Endodermal cell (in vitro differentiated cells): ENCODE measurements around the gene SERTAD2. TPM values are rescaled to one million over a fixed set of nuclear protein-coding genes. Genes with fewer than 3 reads are reported as not detected.
A peak's percentile ranks its signal among the peaks of the same experiment; 100 is the strongest.

Experiments
- DNase-seq: peaks from one replicate; pipeline ENCODE4 v3.0.0-alpha.2; 2017
- H3K27ac ChIP-seq: 2 replicates; pipeline ENCODE4 v1.5.1; 2013; ENCODE audit warnings: mild to moderate bottlenecking, low read depth, low read length, moderate library complexity
- H3K27me3 ChIP-seq: 2 replicates; pipeline ENCODE4 v1.6.1; 2013; ENCODE audit warnings: mild to moderate bottlenecking, low read length, moderate library complexity; ENCODE audit not compliant: insufficient read depth, control insufficient read depth, poor library complexity, severe bottlenecking
- H3K36me3 ChIP-seq: 2 replicates; pipeline ENCODE4 v1.7.0; 2013; ENCODE audit warnings: mild to moderate bottlenecking, low read length, moderate library complexity; ENCODE audit not compliant: control insufficient read depth, insufficient read depth
- H3K4me1 ChIP-seq: one replicate; pipeline ENCODE4 v1.7.0; 2013; ENCODE audit warnings: low read length; ENCODE audit not compliant: control insufficient read depth, insufficient read depth
- H3K4me3 ChIP-seq: 2 replicates; pipeline ENCODE4 v1.5.1; 2013; ENCODE audit warnings: mild to moderate bottlenecking, low read length, moderate library complexity
- H3K9ac ChIP-seq: 2 replicates; pipeline ENCODE4 v1.6.1; 2013; ENCODE audit warnings: mild to moderate bottlenecking, low read length, moderate library complexity; ENCODE audit not compliant: poor library complexity, severe bottlenecking; ENCODE audit errors: extremely low read depth
- H3K9me3 ChIP-seq: 2 replicates; pipeline ENCODE4 v1.6.1; 2013; ENCODE audit warnings: mild to moderate bottlenecking, low read length, moderate library complexity; ENCODE audit not compliant: control insufficient read depth
- H3K27ac Mint-ChIP-seq: 2 replicates; pipeline ENCODE4 v1.8.0; 2020; ENCODE audit warnings: mixed read lengths
- H3K27me3 Mint-ChIP-seq: 2 replicates; pipeline ENCODE4 v1.8.0; 2021; ENCODE audit warnings: mild to moderate bottlenecking, mixed read lengths; ENCODE audit not compliant: insufficient read depth
- H3K36me3 Mint-ChIP-seq: 2 replicates; pipeline ENCODE4 v1.8.0; 2020; ENCODE audit warnings: low read depth, mixed read lengths
- H3K4me1 Mint-ChIP-seq: 2 replicates; pipeline ENCODE4 v1.8.0; 2020; ENCODE audit warnings: mixed read lengths
- H3K4me3 Mint-ChIP-seq: 2 replicates; pipeline ENCODE4 v1.8.0; 2020; ENCODE audit warnings: mild to moderate bottlenecking, moderate library complexity, mixed read lengths
- H3K9me3 Mint-ChIP-seq: 2 replicates; pipeline ENCODE4 v1.8.0; 2020; ENCODE audit warnings: mild to moderate bottlenecking, mixed read lengths
- CTCF ChIP-seq: fragments of 200-600 bp; sonication (generic); conservative IDR thresholded peaks from 2 replicates; pipeline ENCODE4 v1.5.0; 2021; ENCODE audit warnings: antibody characterized with exemption, mild to moderate bottlenecking
- WGBS, 2 experiments: methylation state at CpG; one replicate each; pipeline versions ENCODE4 v1.1.5 to v1.1.7; 2013; ENCODE audit warnings: missing lambda C conversion rate in 2 of 2, mixed read lengths in 1 of 2; ENCODE audit not compliant: insufficient coverage in 1 of 2, insufficient read length in 1 of 2; 5-methylcytosine and 5-hydroxymethylcytosine counted together
- total RNA-seq, 2 donors: library from RNA; stranded (reverse); fragmentation: NEBNext Ultra II Directional in 1 of 2; extraction: Animal tissue kit (Norgen Biotek cat#: 25700) in 1 of 2; gene quantifications; 2 replicates in 1 of 2; 3 replicates in 1 of 2; pipeline ENCODE4 v1.2.1, GENCODE V29; 2021

SERTAD2 gene
- total RNA-seq, 2 donors from 2014 or later = 17.1 to 20.3 TPM

- peaks cover 19% of the 10 kb centered on the region for H3K36me3 ChIP-seq
- H3K9ac ChIP-seq = peak overlapping the region; percentile 21
- no peaks in the 10 kb centered on the region for H3K27me3 ChIP-seq
- 51 to 62% methylated on average over 5 to 12 of the region's 12 CpGs for WGBS, 2 experiments
- H3K27ac ChIP-seq = peak overlapping the region; percentile 61
- peak overlapping the region; percentile 9 for H3K4me3 ChIP-seq
- Mint-ChIP-seq H3K27ac (peak overlapping the region; percentile 88), H3K36me3 (peaks cover 13% of the 10 kb centered on the region), H3K27me3 (no peaks in the 10 kb centered on the region), H3K4me1 (peaks cover 76% of the 10 kb centered on the region), H3K9me3 (no peaks in the 10 kb centered on the region), H3K4me3 (no peak overlapping the region)
- TF ChIP-seq CTCF = no peak
- no peak for DNase-seq
- no peaks in the 10 kb centered on the region for H3K9me3 ChIP-seq
- H3K4me1 ChIP-seq = peaks cover 47% of the 10 kb centered on the region
Observed at GRCh38 chr2:64640153-64641044, 13.3 kb downstream of the SERTAD2 start.

- TF ChIP-seq CTCF = no peak
- H3K27ac Mint-ChIP-seq = peak overlapping the region; percentile 88
- Histone ChIP-seq H3K9me3 (no peaks in the 10 kb centered on the region), H3K27ac (no peak overlapping the region), H3K9ac (no peak overlapping the region), H3K36me3 (peaks cover 26% of the 10 kb centered on the region), H3K4me1 (peaks cover 46% of the 10 kb centered on the region), H3K4me3 (no peak overlapping the region), H3K27me3 (no peaks in the 10 kb centered on the region)
- H3K4me3 Mint-ChIP-seq = no peak overlapping the region
- no peaks in the 10 kb centered on the region for H3K9me3 Mint-ChIP-seq
- peaks cover 71% of the 10 kb centered on the region for H3K4me1 Mint-ChIP-seq
- no peak for DNase-seq
- 68 to 100% methylated on average over 1 to 2 of the region's 2 CpGs for WGBS, 2 experiments
- H3K27me3 Mint-ChIP-seq = no peaks in the 10 kb centered on the region
- H3K36me3 Mint-ChIP-seq = peaks cover 14% of the 10 kb centered on the region
Observed at GRCh38 chr2:64639691-64640090, 14.0 kb downstream of the SERTAD2 start.

- no peak overlapping the region for H3K9ac ChIP-seq
Observed at GRCh38 chr2:64638502-64639120, 15.1 kb downstream of the SERTAD2 start.

More at GRCh38 chr2:64638502-64639120, 15.1 kb downstream of the SERTAD2 start:
- H3K27ac Mint-ChIP-seq = no peak overlapping the region
- no peaks in the 10 kb centered on the region for H3K27me3 Mint-ChIP-seq
- H3K4me3 Mint-ChIP-seq = no peak overlapping the region
- H3K27ac ChIP-seq = no peak overlapping the region
- no peak for TF ChIP-seq CTCF
- H3K4me3 ChIP-seq = no peak overlapping the region
- peaks cover 41% of the 10 kb centered on the region for H3K4me1 ChIP-seq
- peaks cover 66% of the 10 kb centered on the region for H3K4me1 Mint-ChIP-seq
- DNase-seq = no peak
- H3K9me3 ChIP-seq = no peaks in the 10 kb centered on the region
- no peaks in the 10 kb centered on the region for H3K9me3 Mint-ChIP-seq
- peaks cover 35% of the 10 kb centered on the region for H3K36me3 ChIP-seq
- peaks cover 21% of the 10 kb centered on the region for H3K36me3 Mint-ChIP-seq
- no peaks in the 10 kb centered on the region for H3K27me3 ChIP-seq
- 96 to 100% methylated on average over 2 to 4 of the region's 4 CpGs for WGBS, 2 experiments
